Measurements from ENCODE around the gene LRP3. TPM values are rescaled to one million over a fixed set of nuclear protein-coding genes. Genes with fewer than 3 reads are reported as not detected.

The LRP3 gene
- total and polyA plus RNA-seq, 3 donors from 2014 or later = 21.8 to 50.9 (median 29.3) TPM

GRCh38 chr19:33195645-33196347 is 1.7 kb downstream of the LRP3 start:
- DNase-seq = no peak
- H3K36me3 ChIP-seq (ENCODE audit: low read depth, missing control alignments) = no peaks in the 10 kb centered on the region
- WGBS, 2 donors = 59 to 65% methylated on average over 9 to 17 of the region's 17 CpGs
- intact Hi-C loops (cut with DNase I; ENCODE audit: low total_unique reads) = no loop called here
- peaks cover 8% of the 10 kb centered on the region for H3K4me1 ChIP-seq
- H3K27ac ChIP-seq = peak overlapping the region in 1 of 2 donors; percentile 71
- peak overlapping the region in 1 of 2 donors; percentile 76 for H3K4me3 ChIP-seq
- no peaks in the 10 kb centered on the region for H3K9me3 ChIP-seq
- TF ChIP-seq POLR2A (IDR thresholded peaks at IDR 0.05) = no peak
- no peak for TF ChIP-seq CTCF (IDR thresholded peaks at IDR 0.05)
- no peaks in the 10 kb centered on the region for H3K27me3 ChIP-seq

- Histone ChIP-seq H3K4me3 (no peak overlapping the region), H3K27me3 (no peaks in the 10 kb centered on the region), H3K27ac (no peak overlapping the region), H3K36me3 (ENCODE audit: low read depth, missing control alignments) (no peaks in the 10 kb centered on the region), H3K4me1 (peaks cover 8% of the 10 kb centered on the region), H3K9me3 (no peaks in the 10 kb centered on the region)
- no peak for DNase-seq
- intact Hi-C loops (cut with DNase I; ENCODE audit: low total_unique reads) = no loop called here
- TF ChIP-seq POLR2A (IDR thresholded peaks at IDR 0.05) (no peak), CTCF (IDR thresholded peaks at IDR 0.05) (no peak)
- 92 to 94% methylated on average over 10 of the region's 10 CpGs for WGBS, 2 donors
Measured at GRCh38 chr19:33196446-33197193, 2.5 kb downstream of the LRP3 start.

- intact Hi-C loops (cut with DNase I; ENCODE audit: low total_unique reads) = no loop called here
- no peaks in the 10 kb centered on the region for H3K36me3 ChIP-seq (ENCODE audit: low read depth, missing control alignments)
- TF ChIP-seq CTCF (IDR thresholded peaks at IDR 0.05) = no peak
- no peak for TF ChIP-seq POLR2A (IDR thresholded peaks at IDR 0.05)
- DNase-seq = no peak
- no peaks in the 10 kb centered on the region for H3K27me3 ChIP-seq
- 95 to 96% methylated on average over 9 to 10 of the region's 11 CpGs for WGBS, 2 donors
- H3K27ac ChIP-seq = no peak overlapping the region
- no peaks in the 10 kb centered on the region for H3K9me3 ChIP-seq
- H3K4me3 ChIP-seq = no peak overlapping the region
- peaks cover 8% of the 10 kb centered on the region for H3K4me1 ChIP-seq
Measured at GRCh38 chr19:33197591-33198000, 3.5 kb downstream of the LRP3 start.

GRCh38 chr19:33198169-33198568 is 4.0 kb downstream of the LRP3 start:
- intact Hi-C loops (cut with DNase I; ENCODE audit: low total_unique reads) = no loop called here
- peaks cover 8% of the 10 kb centered on the region for H3K4me1 ChIP-seq
- H3K27ac ChIP-seq = no peak overlapping the region
- no peaks in the 10 kb centered on the region for H3K27me3 ChIP-seq
- WGBS, 2 donors = 90 to 97% methylated on average over 4 to 7 of the region's 7 CpGs
- H3K4me3 ChIP-seq = no peak overlapping the region
- no peaks in the 10 kb centered on the region for H3K36me3 ChIP-seq (ENCODE audit: low read depth, missing control alignments)
- TF ChIP-seq CTCF (IDR thresholded peaks at IDR 0.05) (no peak), POLR2A (IDR thresholded peaks at IDR 0.05) (no peak)
- DNase-seq = no peak
- no peaks in the 10 kb centered on the region for H3K9me3 ChIP-seq
